Measurements from ENCODE around the gene ZFP91. TPM values are rescaled to one million over a fixed set of nuclear protein-coding genes. Genes with fewer than 3 reads are reported as not detected.

ZFP91 gene
- total and polyA plus RNA-seq, 2 of the 4 experiments (the other 2 are of a cell fraction) = 20.7 to 25.3 TPM

- Histone ChIP-seq H3K9ac (ENCODE audit: low read depth, low read length) (no peak overlapping the region), H4K8ac (ENCODE audit: low read depth in 2 of 2, low read length in 2 of 2) (no peak overlapping the region), H2BK120ac (ENCODE audit: low read depth, low read length) (no peak overlapping the region), H3K4me2 (ENCODE audit: low read depth, low read length) (no peak overlapping the region), H3K4me3 (ENCODE audit: insufficient read depth, low read depth, low read length) (no peak overlapping the region), H3K27me3 (ENCODE audit: control insufficient read depth, insufficient read depth, low read length) (peaks cover 1% of the 10 kb centered on the region; the same call in 1 of the 2 replicates), H2AFZ (replicated peaks; ENCODE audit: low read length, poor library complexity) (no peak overlapping the region), H2BK20ac (ENCODE audit: low read depth, low read length) (no peak overlapping the region), H3K79me1 (ENCODE audit: low read depth in 1 of 2, low read length in 2 of 2) (no peaks in the 10 kb centered on the region), H2BK15ac (ENCODE audit: low read depth, low read length) (no peak overlapping the region), H3K4ac (ENCODE audit: low read depth, low read length) (no peak overlapping the region), H2AK5ac (ENCODE audit: low read depth, low read length) (no peak overlapping the region), H3K27ac (ENCODE audit: insufficient read depth, low read length) (no peak overlapping the region), H2AK9ac (replicated peaks; ENCODE audit: low read depth, low read length, poor library complexity) (no peak overlapping the region), H3K23ac (ENCODE audit: low read depth, low read length) (no peak overlapping the region), H3K18ac (ENCODE audit: low read depth, low read length) (no peak overlapping the region), H3K9me1 (ENCODE audit: insufficient read depth, low read length) (no peaks in the 10 kb centered on the region), H4K20me1 (ENCODE audit: insufficient read depth, low read length) (no peaks in the 10 kb centered on the region), H3K9me3 (ENCODE audit: control insufficient read depth, insufficient read depth, low read length) (no peaks in the 10 kb centered on the region), H3K56ac (ENCODE audit: extremely low read depth, insufficient read depth, low read length) (no peak overlapping the region), H3K4me1 (ENCODE audit: control insufficient read depth, insufficient read depth, low read length) (peaks cover 2% of the 10 kb centered on the region; the same call in 1 of the 2 replicates), H3K36me3 (ENCODE audit: control insufficient read depth, insufficient read depth, low read length) (no peaks in the 10 kb centered on the region), H4K91ac (ENCODE audit: insufficient read depth, low read depth, low read length) (no peak overlapping the region), H3K14ac (replicated peaks; ENCODE audit: low read depth, low read length) (no peak overlapping the region), H2BK5ac (ENCODE audit: low read depth, low read length, poor library complexity, severe bottlenecking) (no peak overlapping the region), H4K5ac (ENCODE audit: low read depth, low read length) (no peak overlapping the region)
- DNase-seq (no peak), ATAC-seq (ENCODE audit: low read depth) (no peak)
- no TSS peak for BruUV-seq (replicated peaks)
- ChIA-PET CTCF (no interaction called here), POLR2A (ENCODE audit: unreplicated experiment) (no interaction called here)
- TF ChIP-seq NFE2L2 (IDR thresholded peaks at IDR 0.05; ENCODE audit: low read depth, low read length) (no peak), ELK1 (IDR thresholded peaks at IDR 0.05; ENCODE audit: borderline replicate concordance, low read depth, low read length) (no peak), CTCF (conservative IDR thresholded peaks at IDR 0.05; ENCODE audit: low read depth, low read length) (no peak)
- in situ Hi-C loops (cut with MboI; ENCODE audit: low sequenced_read_pairs) (no loop called here), dilution Hi-C loops (cut with HindIII; ENCODE audit: low sequenced_read_pairs, unreplicated experiment) (no loop called here), intact Hi-C loops (cut with micrococcal nuclease) (no loop called here)
- 71% methylated on average over 1 of the region's 2 CpGs; no CpG with 5 or more reads in 1 of the 2 experiments for WGBS, 2 experiments (ENCODE audit: extremely low coverage in 2 of 2, insufficient read length in 1 of 2)
Observed at GRCh38 chr11:58659404-58659803, 80.5 kb downstream of the ZFP91 start.
